Epidermal melanocyte (primary cell): ENCODE data around the gene PKN3.
"Not testable (repeated sequence)": the region's sequence is repeated elsewhere in the genome, so short reads cannot be mapped to it uniquely, and the experiment has no call there.

Experiments
- DNase-seq: peaks from one replicate; pipeline ENCODE4 v3.0.0; 2011; ENCODE audit warnings: low spot score; ENCODE audit not compliant: insufficient read length

The PKN3 gene

DNA sequence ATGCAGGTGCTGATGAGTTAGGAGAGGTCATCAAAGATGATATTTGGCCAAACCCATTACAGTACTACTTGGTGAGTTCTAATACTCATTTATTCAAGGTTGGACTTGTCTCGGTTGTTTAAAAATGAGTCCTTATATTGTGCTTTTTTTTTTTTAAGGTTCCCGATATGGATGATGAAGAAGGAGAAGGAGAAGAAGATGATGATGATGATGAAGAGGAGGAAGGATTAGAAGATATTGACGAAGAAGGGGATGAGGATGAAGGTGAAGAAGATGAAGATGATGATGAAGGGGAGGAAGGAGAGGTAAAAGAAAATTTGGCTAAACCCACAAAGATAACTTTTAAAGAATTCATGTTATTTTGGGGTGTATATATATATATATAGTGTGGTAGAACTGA is 8.6 kb upstream of the PKN3 start:
- not testable (repeated sequence) for DNase-seq

DNA sequence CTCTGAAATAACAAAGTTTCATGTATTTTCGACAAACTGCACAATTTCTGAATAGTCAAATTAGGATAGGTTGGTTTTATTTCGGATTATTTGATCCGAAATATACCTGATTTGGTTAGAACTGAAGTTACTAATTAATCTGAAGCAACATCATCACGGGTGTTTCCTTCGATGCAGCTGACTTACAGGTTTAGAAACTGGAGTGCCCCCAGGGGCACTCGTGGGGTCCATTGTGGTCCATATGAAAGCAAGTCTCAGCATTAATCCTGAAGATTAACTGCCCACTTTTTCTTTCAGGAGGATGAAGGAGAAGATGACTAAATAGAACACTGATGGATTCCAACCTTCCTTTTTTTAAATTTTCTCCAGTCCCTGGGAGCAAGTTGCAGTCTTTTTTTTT is 8.0 kb upstream of the PKN3 start:
- no peak for DNase-seq

DNA sequence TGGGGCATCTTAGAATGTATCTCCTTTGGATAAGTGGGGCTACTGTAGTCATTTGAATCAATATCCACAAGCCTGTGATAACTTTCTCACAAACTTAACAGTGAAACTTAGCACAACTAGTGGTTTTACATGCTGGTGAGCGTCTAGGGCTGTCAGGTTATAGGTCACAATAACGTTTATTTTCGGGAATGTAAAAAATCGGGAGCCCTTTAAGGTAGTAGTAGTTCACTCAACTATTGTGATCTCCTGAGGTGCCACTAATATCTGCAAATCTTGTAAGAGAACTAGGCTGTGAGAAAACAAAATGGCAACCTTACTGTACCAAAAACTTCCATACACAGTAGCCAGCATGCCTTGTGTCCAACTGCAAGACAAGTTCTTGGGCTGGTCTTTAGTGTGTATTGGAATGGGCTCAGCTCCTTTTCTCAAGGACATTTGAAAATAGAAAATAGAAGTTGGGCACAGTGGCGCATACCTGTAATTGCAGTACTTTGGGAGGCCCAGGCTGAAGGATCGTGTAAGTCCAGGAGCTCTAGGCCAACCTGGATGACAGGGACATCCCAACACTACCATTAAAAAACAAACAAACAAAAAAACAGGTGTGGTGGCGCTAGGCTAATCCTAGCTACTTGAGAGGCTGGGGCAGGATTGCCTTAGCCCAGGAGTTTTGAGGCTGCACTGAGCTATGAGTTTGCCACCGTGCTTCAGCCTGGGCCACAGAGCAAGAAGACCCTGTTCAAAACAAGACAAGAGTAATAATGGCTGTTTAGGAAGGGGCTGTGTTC is 5.2 kb upstream of the PKN3 start:
- DNase-seq: no peak

DNA sequence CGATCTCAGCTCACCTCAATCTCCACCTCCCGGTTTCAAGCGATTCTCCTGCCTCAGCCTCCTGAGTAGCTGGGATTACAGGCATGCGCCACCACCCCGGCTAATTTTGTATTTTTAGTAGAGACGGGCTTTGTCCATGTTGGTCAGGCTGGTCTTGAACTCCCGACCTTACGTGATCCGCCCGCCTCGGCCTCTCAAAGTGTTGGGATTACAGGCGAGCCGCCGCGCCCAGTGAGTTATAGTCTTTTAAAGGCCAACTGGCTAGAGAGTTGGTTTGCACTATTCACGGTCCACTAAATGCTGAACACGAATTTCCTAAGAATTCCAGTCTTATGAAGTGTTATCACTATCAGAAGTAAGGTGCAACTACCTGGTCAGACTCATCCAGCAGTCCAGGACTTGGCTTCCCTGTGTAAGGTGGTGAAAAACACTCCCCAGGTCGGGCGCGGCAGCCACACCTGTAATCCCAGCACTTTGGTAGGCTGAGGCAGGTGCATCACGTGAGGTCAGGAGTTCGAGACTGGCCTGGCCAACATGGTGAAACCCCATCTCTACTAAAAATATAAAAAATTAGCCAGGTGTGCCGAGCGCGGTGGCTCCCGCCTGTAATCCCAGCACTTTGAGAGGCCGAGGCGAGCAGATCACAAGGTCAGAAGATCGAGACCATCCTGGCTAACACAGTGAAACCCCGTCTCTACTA is 3.1 kb upstream of the PKN3 start:
- DNase-seq: not testable (repeated sequence)

DNA sequence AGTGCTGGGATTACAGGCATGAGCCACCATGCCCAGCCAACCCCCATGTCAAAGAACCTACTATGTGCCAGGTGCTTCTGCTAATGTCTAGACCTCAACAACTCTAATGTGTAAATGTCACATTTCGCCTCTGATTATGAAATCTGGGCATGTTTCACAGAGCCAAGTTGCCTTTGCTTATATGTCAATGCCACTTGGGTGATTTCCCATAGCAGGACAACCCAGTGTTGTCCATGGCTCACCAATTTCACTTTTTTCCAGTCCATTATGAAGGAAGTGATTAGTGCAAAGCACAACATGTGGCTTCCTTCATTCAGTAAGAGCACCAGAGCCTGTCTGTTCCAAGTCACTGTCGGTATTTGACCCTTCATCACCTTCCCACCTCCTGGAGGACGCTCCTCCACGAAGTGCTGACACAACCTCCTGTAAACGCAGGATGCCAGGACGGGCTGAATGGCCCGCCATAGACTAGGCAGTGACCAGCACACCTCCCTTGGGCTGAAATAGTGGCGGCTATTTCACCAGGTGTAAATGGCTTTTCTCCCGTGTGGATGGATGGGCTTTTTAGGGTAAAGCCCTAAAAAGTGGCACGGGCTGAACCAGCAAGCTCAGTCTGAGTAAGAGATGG is 962 bp upstream of the PKN3 start:
- DNase-seq: no peak

DNA sequence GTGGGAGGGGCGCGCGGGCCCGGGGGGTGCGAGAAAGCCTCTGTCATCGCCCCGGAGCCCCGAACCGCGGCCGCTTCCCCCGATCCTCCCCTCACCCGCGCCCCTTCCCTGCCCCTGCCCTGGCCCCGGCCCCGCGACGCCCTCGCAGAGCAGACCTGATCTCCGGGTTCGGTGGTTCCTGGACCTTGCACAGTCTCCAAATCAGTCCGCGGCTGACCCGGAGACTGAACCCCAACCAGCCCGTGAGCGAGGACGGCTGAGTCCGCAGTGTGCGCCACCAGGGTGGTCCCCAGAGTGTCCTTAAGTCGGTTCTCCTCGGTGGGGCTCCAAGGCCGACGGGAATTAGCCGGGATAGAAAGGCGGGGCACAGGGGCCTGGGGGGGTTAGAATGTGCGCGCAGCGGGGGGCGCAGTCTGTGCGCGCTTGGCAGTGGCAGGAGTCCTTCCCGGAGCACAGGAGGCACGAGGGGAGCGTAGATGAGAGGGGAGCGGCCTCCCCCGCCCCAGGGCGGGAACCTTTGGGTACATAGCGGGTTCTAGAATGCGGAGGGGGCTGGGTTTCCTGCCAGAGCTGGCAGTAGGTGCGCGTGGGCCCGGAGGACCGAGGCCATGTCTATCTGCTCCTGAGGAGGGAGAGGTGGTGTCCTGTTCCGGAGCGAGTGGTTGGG is 779 bp downstream of the PKN3 start:
- DNase-seq: no peak

DNA sequence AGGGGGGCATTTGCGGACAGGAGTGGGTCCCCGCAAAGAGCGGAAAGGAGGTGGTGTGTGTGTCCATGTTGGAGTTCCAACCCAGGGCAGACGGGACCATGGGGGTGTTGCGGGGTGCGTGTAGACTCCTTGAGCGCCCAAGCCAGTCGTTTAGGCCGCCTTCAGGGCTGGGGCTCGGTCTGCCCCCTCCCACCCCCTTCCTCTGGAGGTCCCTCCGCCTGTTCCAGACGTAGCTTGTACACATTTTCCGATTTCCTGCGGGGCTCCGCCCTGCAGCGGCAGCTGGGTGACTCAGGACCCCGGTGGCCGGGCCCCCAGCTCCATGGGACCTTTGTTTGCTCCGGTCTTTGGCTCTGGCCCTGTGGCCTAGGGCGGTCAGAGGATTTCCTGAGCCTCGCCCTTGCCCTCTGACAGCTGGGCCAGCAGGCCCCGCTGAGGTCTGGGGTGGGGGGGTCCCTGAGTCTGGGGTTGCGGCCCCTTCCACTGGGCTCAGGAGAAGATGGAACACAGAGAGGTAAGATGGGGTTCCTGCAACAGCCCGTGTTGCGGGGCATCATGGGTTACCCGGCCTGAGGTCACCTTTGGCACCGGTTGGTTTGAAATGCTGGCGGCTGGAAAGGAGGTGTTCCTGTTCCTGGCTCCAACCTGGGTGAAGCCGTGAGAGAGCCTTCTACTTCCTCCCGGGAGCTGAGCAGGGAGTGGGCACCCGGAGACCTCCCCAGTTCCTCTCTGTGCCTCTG is 1.5 kb downstream of the PKN3 start:
- no peak for DNase-seq

DNA sequence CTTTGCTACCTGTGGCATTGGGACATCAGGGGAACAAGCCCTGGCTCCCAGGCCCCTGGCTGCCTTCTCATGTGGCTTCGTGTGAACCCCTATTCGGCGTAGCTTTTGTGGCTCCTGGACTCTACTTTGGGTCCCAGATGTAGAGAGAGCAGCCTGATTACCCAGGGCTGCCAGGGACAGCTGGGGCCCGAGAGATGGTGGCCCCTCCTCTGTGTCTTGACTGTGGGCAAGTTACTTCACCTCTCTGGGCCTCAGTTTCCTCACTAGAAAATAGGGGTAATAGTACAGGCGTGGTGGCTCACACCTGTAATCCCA is 2.0 kb downstream of the PKN3 start:
- no peak for DNase-seq

DNA sequence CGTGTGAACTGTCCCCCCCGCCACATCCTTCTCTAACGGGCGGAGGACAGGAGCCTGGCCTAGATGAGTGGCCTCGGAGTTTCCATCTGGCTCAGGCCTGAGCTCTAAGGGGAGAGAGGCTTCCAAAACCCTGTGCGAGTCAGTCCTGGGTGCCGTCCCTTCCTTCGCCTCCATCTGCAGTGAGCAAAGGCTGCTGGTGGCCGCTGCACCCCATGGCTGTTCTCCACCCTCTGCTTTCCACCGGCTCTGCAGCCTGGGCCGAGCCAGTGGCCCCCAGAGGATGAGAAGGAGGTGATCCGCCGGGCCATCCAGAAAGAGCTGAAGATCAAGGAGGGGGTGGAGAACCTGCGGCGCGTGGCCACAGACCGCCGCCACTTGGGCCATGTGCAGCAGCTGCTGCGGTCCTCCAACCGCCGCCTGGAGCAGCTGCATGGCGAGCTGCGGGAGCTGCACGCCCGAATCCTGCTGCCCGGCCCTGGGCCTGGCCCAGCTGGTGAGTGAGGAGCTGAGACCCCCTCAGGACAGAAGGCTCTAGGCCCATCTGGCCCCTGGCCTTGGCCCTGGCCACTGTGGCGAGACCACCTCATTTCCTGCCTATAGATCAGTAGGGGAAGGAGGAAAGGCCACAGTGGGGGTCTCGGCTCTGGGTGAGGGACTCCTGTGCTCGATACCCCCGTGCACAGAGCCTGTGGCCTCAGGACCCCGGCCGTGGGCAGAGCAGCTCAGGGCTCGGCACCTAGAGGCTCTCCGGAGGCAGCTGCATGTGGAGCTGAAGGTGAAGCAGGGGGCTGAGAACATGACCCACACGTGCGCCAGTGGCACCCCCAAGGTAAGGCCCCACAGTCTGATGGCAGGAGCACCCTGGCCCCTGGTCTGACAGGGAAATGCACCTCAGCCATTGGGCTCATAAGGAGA is 3.0 kb downstream of the PKN3 start:
- no peak for DNase-seq

DNA sequence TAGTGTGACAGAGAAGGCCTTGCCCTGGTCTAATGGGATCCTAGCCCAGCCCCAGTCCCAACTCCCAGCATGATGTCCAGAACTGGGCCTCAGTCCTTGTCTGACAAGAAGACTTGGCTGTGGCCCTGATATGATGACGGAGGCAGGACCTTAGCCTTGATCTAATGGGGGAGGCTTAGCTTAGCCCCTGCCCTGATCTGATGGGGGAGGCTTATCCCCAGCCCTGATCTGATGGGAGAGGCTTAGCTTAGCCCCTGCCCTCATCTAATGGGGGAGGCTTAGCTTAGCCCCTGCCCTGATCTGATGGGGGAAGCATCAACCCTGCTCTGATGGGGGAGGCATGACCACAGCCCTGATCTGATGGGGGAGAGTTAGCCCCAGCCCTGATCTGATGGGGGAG is 3.7 kb downstream of the PKN3 start:
- DNase-seq: no peak

DNA sequence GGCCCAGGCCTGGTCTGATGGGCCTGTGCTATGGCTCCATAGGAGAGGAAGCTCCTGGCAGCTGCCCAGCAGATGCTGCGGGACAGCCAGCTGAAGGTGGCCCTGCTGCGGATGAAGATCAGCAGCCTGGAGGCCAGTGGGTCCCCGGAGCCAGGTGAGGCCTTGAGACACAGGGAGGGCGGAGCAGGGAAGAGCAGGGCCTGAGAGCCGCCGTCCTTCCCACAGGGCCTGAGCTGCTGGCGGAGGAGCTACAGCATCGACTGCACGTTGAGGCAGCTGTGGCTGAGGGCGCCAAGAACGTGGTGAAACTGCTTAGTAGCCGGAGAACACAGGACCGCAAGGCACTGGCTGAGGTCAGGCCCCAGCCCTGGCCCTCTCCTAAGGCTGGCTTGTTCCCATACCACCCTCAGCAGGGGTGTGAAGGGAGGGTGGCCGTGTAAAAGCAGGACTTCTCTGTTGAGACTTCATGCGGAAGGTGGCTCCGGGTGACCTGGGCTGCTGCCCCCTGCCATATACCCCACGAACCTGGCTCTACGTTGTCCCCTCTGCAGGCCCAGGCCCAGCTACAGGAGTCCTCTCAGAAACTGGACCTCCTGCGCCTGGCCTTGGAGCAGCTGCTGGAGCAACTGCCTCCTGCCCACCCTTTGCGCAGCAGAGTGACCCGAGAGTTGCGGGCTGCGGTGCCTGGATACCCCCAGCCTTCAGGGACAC is 4.5 kb downstream of the PKN3 start:
- no peak for DNase-seq

DNA sequence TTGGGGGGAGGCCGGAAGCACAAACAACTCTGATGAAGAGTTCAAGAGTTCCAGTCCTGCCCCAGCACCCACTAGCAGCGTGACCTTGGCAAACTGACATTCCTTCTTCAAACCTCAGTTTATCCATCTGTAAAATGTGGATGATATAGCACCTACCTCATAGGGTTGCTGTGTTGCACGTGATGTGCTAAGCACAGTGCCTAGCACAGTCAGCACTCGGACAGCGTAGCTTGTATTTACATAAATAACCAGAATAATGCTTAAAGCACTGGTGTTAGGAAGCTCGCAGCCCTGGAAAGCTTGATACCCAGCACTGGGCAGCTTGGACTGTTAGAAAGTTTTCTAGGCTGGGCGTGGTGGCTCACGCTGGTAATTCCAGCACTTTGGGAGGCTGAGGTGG is 5.1 kb downstream of the PKN3 start:
- DNase-seq: no peak

DNA sequence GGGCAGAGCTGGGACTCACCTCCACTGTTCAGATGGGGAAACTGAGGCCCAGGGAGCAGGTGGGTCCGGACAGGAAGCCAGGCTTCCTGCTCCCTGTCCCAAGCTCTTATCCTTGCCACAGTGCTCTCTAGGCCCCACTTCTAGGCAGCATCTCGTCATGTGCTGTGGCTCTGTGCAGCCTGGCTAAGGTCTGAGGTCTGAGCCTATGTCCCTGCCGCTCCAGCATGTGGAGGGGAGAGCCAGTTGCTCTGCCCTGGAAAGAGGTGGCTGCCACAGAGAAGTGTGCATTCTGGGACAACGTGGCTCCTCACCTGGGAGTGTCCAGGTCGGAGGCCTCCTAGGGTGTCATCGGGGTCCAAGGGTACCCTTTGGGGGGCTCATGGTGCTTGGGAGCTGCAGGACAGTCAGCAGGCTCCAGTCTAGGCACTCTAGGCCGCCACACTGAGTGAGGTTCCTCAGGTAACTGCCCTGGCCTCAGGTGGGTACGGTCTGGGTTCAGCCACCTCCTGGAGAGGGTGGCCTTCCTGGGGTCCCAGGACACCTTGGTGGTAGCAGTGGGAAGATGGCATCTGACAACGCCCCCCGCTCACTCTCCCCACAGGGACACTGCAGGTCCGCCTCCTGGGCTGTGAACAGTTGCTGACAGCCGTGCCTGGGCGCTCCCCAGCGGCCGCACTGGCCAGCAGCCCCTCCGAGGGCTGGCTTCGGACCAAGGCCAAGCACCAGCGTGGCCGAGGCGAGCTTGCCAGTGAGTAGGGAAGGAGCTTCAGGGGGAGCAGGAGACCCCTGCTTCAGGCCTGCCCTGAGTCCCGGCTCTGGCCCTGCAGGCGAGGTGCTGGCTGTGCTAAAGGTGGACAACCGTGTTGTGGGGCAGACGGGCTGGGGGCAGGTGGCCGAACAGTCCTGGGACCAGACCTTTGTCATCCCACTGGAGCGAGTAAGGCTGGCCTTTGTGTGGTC is 10.4 kb downstream of the PKN3 start:
- no peak for DNase-seq

DNA sequence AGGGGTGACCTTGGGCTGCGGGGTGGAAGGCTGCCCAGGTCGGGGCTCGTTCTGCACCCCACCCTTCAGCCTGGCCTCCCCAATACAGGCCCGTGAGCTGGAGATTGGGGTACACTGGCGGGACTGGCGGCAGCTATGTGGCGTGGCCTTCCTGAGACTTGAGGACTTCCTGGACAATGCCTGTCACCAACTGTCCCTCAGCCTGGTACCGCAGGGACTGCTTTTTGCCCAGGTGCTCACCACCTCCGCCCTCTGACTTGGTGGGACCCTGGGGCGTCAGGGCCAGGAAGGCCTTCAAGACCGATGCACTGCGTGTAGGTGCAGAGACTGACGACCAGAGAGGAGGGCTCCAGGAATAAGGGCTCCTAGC is 11.1 kb downstream of the PKN3 start:
- no peak for DNase-seq

DNA sequence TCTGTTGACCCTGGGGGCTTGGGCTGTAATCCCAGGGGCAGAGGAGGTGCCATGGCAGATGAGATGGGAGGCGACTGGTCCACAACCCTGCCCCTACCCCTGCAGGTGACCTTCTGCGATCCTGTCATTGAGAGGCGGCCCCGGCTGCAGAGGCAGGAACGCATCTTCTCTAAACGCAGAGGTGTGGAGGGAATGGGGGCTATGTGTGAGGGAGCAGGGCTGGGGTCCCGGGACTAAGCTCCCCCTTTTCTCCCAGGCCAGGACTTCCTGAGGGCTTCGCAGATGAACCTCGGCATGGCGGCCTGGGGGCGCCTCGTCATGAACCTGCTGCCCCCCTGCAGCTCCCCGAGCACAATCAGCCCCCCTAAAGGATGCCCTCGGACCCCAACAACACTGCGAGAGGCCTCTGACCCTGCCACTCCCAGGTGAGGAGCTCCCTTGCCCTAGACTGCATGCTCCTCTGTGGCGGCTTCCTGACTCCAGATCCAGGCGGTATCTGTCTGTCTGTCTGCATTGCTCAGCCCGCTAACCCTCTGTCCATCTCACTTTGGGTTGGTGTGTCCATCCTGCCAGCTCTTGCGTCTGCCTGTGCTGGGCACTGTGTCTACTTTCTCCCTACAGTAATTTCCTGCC is 11.8 kb downstream of the PKN3 start:
- no peak for DNase-seq

DNA sequence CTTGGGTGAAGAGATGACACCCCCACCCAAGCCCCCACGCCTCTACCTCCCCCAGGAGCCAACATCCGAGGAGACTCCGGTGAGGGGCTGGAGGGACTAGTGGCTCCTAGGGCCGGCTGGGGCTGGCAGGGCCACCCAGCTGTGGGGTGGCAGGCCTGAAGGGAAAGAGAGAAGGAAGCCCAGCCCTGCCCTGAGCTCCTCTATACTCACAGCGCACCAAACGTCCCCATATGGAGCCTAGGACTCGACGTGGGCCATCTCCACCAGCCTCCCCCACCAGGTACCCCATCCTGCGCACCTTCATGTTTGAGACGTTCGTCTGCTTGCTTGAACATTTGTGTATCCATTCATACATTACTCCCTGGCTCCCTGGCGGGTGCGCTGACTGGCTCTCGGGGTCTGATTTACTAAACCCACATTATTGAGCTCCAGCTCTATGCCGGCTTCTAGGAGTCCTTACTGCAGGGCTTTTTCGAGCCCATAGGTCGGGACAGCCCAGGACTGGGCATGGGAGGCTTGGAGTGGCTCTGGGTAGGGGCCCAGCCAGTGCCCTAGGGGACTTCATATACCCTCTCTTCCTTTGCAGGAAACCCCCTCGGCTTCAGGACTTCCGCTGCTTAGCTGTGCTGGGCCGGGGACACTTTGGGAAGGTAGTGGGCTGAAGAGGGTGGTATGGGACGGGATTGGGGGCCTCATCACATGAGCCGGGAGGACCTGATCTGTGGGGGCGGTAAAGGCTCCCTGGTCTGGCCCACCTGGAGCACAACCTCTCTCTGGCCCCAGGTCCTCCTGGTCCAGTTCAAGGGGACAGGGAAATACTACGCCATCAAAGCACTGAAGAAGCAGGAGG is 12.5 kb downstream of the PKN3 start:
- DNase-seq: no peak

DNA sequence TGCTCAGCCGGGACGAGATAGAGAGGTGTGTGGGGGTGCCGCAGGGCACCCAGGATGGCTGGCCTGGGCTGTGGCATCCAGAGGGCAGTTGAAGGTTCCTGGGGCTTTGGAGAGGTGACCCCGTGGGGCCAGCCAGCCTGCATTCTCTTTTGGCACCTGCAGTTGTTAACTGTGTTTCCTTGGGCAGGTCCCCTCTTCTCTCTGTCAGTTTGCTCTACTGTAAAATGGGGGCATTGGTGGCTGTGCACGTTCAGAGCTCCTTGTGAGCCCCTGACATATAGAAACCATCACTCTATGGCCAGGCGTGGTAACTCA is 13.1 kb downstream of the PKN3 start:
- DNase-seq: no peak
